K562 (cell line): ENCODE data around the gene ARL4C. TPM values are rescaled to one million over a fixed set of nuclear protein-coding genes. Genes with fewer than 3 reads are reported as not detected.
A peak's percentile ranks its signal among the peaks of the same experiment; 100 is the strongest.

Source experiments
- ATAC-seq: fragments of 200-7000 bp; cut with Tn5 transposase; 3 replicates; pipeline ENCODE4 v1.9.1; 2020; ENCODE audit warnings: moderate library complexity
- BruUV-seq: library from RNA; stranded (reverse); fragments of 400-500 nt; replicated peaks from 2 replicates; lab custom pipeline; 2021; lab: Mats Ljungman, UMichigan
- CTCF ChIA-PET: fragments of 300-600 bp; formaldehyde crosslinking; extraction: SDS; loops from one replicate; lab custom pipeline; 2021; ENCODE audit warnings: low intra/inter-chr PET ratio; lab: Yijun Ruan, JAX
- POLR2A ChIA-PET: fragments of 300-600, 350-650 bp; sonication (Branson Sonifier 250); formaldehyde crosslinking; extraction: SDS; loops from one replicate; lab custom pipeline; 2021; ENCODE audit warnings: antibody characterized with exemption, inconsistent platforms; lab: Yijun Ruan, JAX
- DNase-seq, 4 experiments: peaks; one replicate each; pipeline versions ENCODE4 v3.0.0 to v3.0.0-alpha.2; 2011 to 2018; ENCODE audit warnings: low spot score in 3 of 4, mixed read lengths in 3 of 4; ENCODE audit errors: extremely low read depth in 1 of 4
- FAIRE-seq: peaks from 2 replicates; lab custom pipeline; 2011; peaks lifted over from hg19 to GRCh38; lab: Jason Lieb, UNC
- H2AFZ ChIP-seq: 2 replicates; pipeline ENCODE4 v1.6.0; 2011; ENCODE audit warnings: low read depth, low read length, control low read depth, inconsistent platforms
- H3K27ac ChIP-seq: fragments of 200-600 bp; 3 replicates; pipeline ENCODE4 v1.8.0; 2011; ENCODE audit warnings: low read depth, mild to moderate bottlenecking, control low read depth, inconsistent platforms, low read length, moderate library complexity, mixed read lengths; ENCODE audit errors: extremely low read depth
- H3K27me3 ChIP-seq, 2 experiments: fragments of 300-600 bp in 1 of 2; 2 replicates in 1 of 2; 3 replicates in 1 of 2; pipeline versions ENCODE4 v1.6.0 to v1.8.0; 2011; ENCODE audit warnings: inconsistent platforms in 2 of 2, low read length in 2 of 2, mild to moderate bottlenecking in 1 of 2, mixed read lengths in 1 of 2, moderate library complexity in 1 of 2; ENCODE audit not compliant: control insufficient read depth in 2 of 2, insufficient read depth in 2 of 2
- H3K36me3 ChIP-seq: fragments of 300-600 bp; 3 replicates; pipeline ENCODE4 v1.8.0; 2011; ENCODE audit warnings: mild to moderate bottlenecking, low read length, inconsistent platforms; ENCODE audit not compliant: control insufficient read depth, insufficient read depth
- H3K4me1 ChIP-seq, 2 experiments: fragments of 200-600 bp in 1 of 2; replicated peaks in 1 of 2; 2 replicates in 1 of 2; 3 replicates in 1 of 2; pipeline versions ENCODE4 v1.5.1 to v1.8.0; 2011; ENCODE audit warnings: inconsistent platforms in 2 of 2, low read length in 2 of 2, mild to moderate bottlenecking in 1 of 2, mixed read lengths in 1 of 2, moderate library complexity in 1 of 2; ENCODE audit not compliant: control insufficient read depth in 2 of 2, insufficient read depth in 2 of 2
- H3K4me2 ChIP-seq: 2 replicates; pipeline ENCODE4 v1.6.1; 2011; ENCODE audit warnings: low read length, control low read depth, inconsistent platforms, mixed read lengths; ENCODE audit not compliant: insufficient read depth
- H3K4me3 ChIP-seq: fragments of 200-600 bp; sonication (generic), shearing (Covaris generic); 2 replicates; pipeline ENCODE4 v1.5.1; 2016; ENCODE audit warnings: control low read depth, inconsistent platforms
- H3K79me2 ChIP-seq: fragments of 200-600 bp; 3 replicates; pipeline ENCODE4 v1.8.0; 2011; ENCODE audit warnings: low read length, inconsistent platforms; ENCODE audit not compliant: control insufficient read depth, insufficient read depth
- H3K9ac ChIP-seq, 2 experiments: 2 replicates each; pipeline versions ENCODE4 v1.6.0 to v1.6.1; 2011; ENCODE audit warnings: low read depth in 2 of 2, low read length in 2 of 2, control low read depth in 1 of 2, inconsistent platforms in 1 of 2, mild to moderate bottlenecking in 1 of 2, mixed read lengths in 1 of 2; ENCODE audit not compliant: insufficient read depth in 1 of 2
- H3K9me1 ChIP-seq: one replicate; pipeline ENCODE4 v1.6.0; 2011; ENCODE audit warnings: inconsistent platforms, mild to moderate bottlenecking, low read length, moderate library complexity; ENCODE audit not compliant: control insufficient read depth, insufficient read depth
- H3K9me3 ChIP-seq: replicated peaks from 2 replicates; pipeline ENCODE4 v1.5.1; 2011; ENCODE audit warnings: low read depth, low read length, inconsistent platforms; ENCODE audit not compliant: control insufficient read depth, insufficient read depth
- H4K20me1 ChIP-seq: replicated peaks from 2 replicates; pipeline ENCODE4 v1.6.1; 2011; ENCODE audit warnings: low read length, inconsistent platforms, mixed read lengths; ENCODE audit not compliant: control insufficient read depth, insufficient read depth
- BRCA1 ChIP-seq, 2 experiments: fragments of 450-650 bp in 1 of 2; sonication (generic) in 1 of 2; formaldehyde crosslinking in 1 of 2; IDR thresholded peaks; 2 replicates each; pipeline versions ENCODE4 v1.5.0 to v1.6.1; 2017 to 2020; ENCODE audit warnings: mild to moderate bottlenecking in 1 of 2, missing genetic modification reagents in 1 of 2
- C11orf30 ChIP-seq: fragments of 450-650 bp; IDR thresholded peaks from 2 replicates; pipeline ENCODE4 v1.6.1; 2016; ENCODE audit warnings: low read depth, mild to moderate bottlenecking
- MAFF ChIP-seq: IDR thresholded peaks from 2 replicates; pipeline ENCODE4 v1.6.1; 2012; ENCODE audit warnings: low read length, improper control_type of control experiment
- MAFG ChIP-seq: fragments of 450-650 bp; conservative IDR thresholded peaks from 2 replicates; pipeline ENCODE4 v1.6.1; 2016; ENCODE audit warnings: missing genetic modification characterization, missing compliant biosample characterization
- MAFK ChIP-seq: IDR thresholded peaks from 2 replicates; pipeline ENCODE4 v1.6.1; 2011; ENCODE audit warnings: low read length, improper control_type of control experiment
- ZNF316 ChIP-seq: fragments of 450-650 bp; IDR thresholded peaks from 2 replicates; pipeline ENCODE4 v1.6.1; 2016
- ZNF707 ChIP-seq: fragments of 250-450 bp; sonication (Bioruptor Pico); conservative IDR thresholded peaks from 2 replicates; pipeline ENCODE4 v1.8.0; 2022; ENCODE audit warnings: inconsistent platforms, mild to moderate bottlenecking, moderate library complexity
- WGBS: fragments of 100-300 bp; shearing (Covaris generic); methylation state at CpG from one replicate; pipeline ENCODE4 v1.1.6; 2016; ENCODE audit warnings: low coverage, mixed read lengths; ENCODE audit not compliant: insufficient coverage; ENCODE audit errors: missing lambda C conversion rate; 5-methylcytosine and 5-hydroxymethylcytosine counted together
- in situ Hi-C: fragments of 300-500 bp; cut with MboI; formaldehyde crosslinking; loops from 4 replicates; pipeline ENCODE4 v1.15.0; 2018; ENCODE audit warnings: inconsistent platforms, mixed read lengths
- intact Hi-C: fragments of 100-400 bp; cut with micrococcal nuclease; formaldehyde crosslinking; loops from 2 replicates; pipeline ENCODE4 v1.14.2; 2022
- polyA plus RNA-seq, 8 experiments: library from polyadenylated mRNA; depleted of rRNA in 4 of 8; stranded (reverse) in 5 of 8; unstranded in 3 of 8; fragments of >200 nt; fragmentation: Nextera tagmentation in 2 of 8; fragmentation: Illumina TruSeq in 1 of 8; extraction: Ambion mirVana in 2 of 8; extraction: Trizol in 1 of 8; gene quantifications; 2 replicates each; pipeline versions ENCODE4 v1.2.1 to v1.2.3, GENCODE V29; 2011 to 2014; ENCODE audit warnings: inconsistent platforms in 1 of 8, missing spikeins in 1 of 8
- total RNA-seq, 7 experiments: library from RNA; depleted of rRNA in 6 of 7; stranded (reverse); fragments of >200 nt in 6 of 7; fragmentation: Illumina TruSeq in 2 of 7; extraction: Trizol in 2 of 7; gene quantifications; 2 replicates each; pipeline versions ENCODE4 v1.2.1 to v1.2.3, GENCODE V29; 2011 to 2021; ENCODE audit warnings: low replicate concordance in 1 of 7

Gene ARL4C
- total and polyA plus RNA-seq, 9 of the 15 experiments (the other 6 are each of a cell fraction or from before 2014, with no cell fraction given) = 0.03 to 0.11 (median 0.04) TPM; not detected in 5

- CTCF ChIA-PET = no interaction called here
- Histone ChIP-seq H2AFZ (no peak overlapping the region), H4K20me1 (no peaks in the 10 kb centered on the region), H3K36me3 (no peaks in the 10 kb centered on the region), H3K27me3 (no peaks in the 10 kb centered on the region; a peak in 1 of 5 replicates), H3K4me2 (no peak overlapping the region), H3K9me1 (no peaks in the 10 kb centered on the region), H3K9ac (no peak overlapping the region)
- WGBS = 0% methylated on average over 11 of the region's 11 CpGs
- no peak for ATAC-seq
- TF ChIP-seq MAFF (peak; percentile 52), MAFG (tag) (peak; percentile 37; the same call in 1 of the 2 replicates), BRCA1 (IDR thresholded peaks at IDR 0.05) (no peak), BRCA1 (CRISPR knock-in tag; IDR thresholded peaks at IDR 0.05) (no peak), ZNF707 (CRISPR knock-in tag) (no peak), ZNF316 (peak; percentile 49), MAFK (peak; percentile 27; the same call in 1 of the 2 replicates), C11orf30 (peak; percentile 42; the same call in 1 of the 2 replicates)
- TF ChIP-seq, all 486 proteins: peak for 5
- in situ Hi-C loops (loop anchor here (10.0 to 25.0 kb wide), 2 partner anchors 562 to 680 kb away; partner anchors contain the start of genes HJURP and MSL3B), intact Hi-C loops (loop anchor here (10.0 kb wide), 2 partner anchors 68 to 408 kb away; no protein-coding TSS in a partner anchor)
- Histone ChIP-seq H3K9me3 (no peaks in the 10 kb centered on the region), H3K4me3 (no peak overlapping the region), H3K27ac (no peak overlapping the region), H3K4me1 (no peaks in the 10 kb centered on the region; a peak in 1 of 5 replicates), H3K79me2 (no peaks in the 10 kb centered on the region)
- FAIRE-seq (no peak), DNase-seq (no peak)
- POLR2A ChIA-PET = interaction anchor here (0.6 kb wide), 1 partner anchor 304 kb away, joined by 3 read pairs; no protein-coding TSS in a partner anchor
- BruUV-seq = no TSS peak
Observed at GRCh38 chr2:234542742-234543141, 45.9 kb upstream of the ARL4C start.
